IMR-90 (cell line): Measurements from ENCODE around the gene TEAD4. TPM values are rescaled to one million over a fixed set of nuclear protein-coding genes. Genes with fewer than 3 reads are reported as not detected.
A peak's percentile ranks its signal among the peaks of the same experiment; 100 is the strongest.

Experiments
- ATAC-seq: fragments of 200-7000 bp; cut with Tn5 transposase; 2 replicates; pipeline ENCODE4 v1.9.1; 2020; ENCODE audit warnings: low read depth, mild to moderate bottlenecking, moderate library complexity
- BruUV-seq: library from RNA; stranded (reverse); fragments of 400-500 nt; replicated peaks from 2 replicates; lab custom pipeline; 2021; lab: Mats Ljungman, UMichigan
- CTCF ChIA-PET: fragments of 300-600 bp; formaldehyde crosslinking; extraction: SDS; loops from one replicate; lab custom pipeline; 2021; ENCODE audit warnings: antibody characterized with exemption; lab: Yijun Ruan, JAX
- POLR2A ChIA-PET: fragments of 300-600 bp; sonication (Branson Sonifier 250); formaldehyde crosslinking; loops from one replicate; lab custom pipeline; 2022; ENCODE audit warnings: antibody characterized with exemption; ENCODE audit not compliant: unreplicated experiment; lab: Charles Lee
- DNase-seq: peaks from one replicate; pipeline ENCODE4 v3.0.0; 2013
- H2AFZ ChIP-seq: replicated peaks from 2 replicates; pipeline ENCODE3; 2013; ENCODE audit warnings: low read length, mild to moderate bottlenecking; ENCODE audit not compliant: poor library complexity
- H2AK5ac ChIP-seq: 2 replicates; pipeline ENCODE4 v1.6.1; 2013; ENCODE audit warnings: low read depth, low read length, inconsistent platforms
- H2AK9ac ChIP-seq: replicated peaks from 2 replicates; pipeline ENCODE3; 2013; ENCODE audit warnings: mild to moderate bottlenecking, low read depth, low read length, moderate library complexity; ENCODE audit not compliant: poor library complexity
- H2BK120ac ChIP-seq: 2 replicates; pipeline ENCODE4 v1.6.1; 2013; ENCODE audit warnings: low read depth, low read length, inconsistent platforms
- H2BK15ac ChIP-seq: 3 replicates; pipeline ENCODE4 v1.6.1; 2013; ENCODE audit warnings: low read depth, low read length, inconsistent platforms
- H2BK20ac ChIP-seq: 2 replicates; pipeline ENCODE4 v1.6.1; 2013; ENCODE audit warnings: low read depth, mild to moderate bottlenecking, inconsistent platforms, low read length, moderate library complexity
- H2BK5ac ChIP-seq: 2 replicates; pipeline ENCODE4 v1.6.1; 2013; ENCODE audit warnings: mild to moderate bottlenecking, low read depth, low read length, inconsistent platforms; ENCODE audit not compliant: poor library complexity, severe bottlenecking
- H3K14ac ChIP-seq: replicated peaks from 2 replicates; pipeline ENCODE4 v1.6.1; 2013; ENCODE audit warnings: low read depth, low read length, inconsistent platforms
- H3K18ac ChIP-seq: 2 replicates; pipeline ENCODE4 v1.6.1; 2013; ENCODE audit warnings: low read depth, low read length, control low read depth
- H3K23ac ChIP-seq: 2 replicates; pipeline ENCODE4 v1.6.1; 2013; ENCODE audit warnings: low read depth, low read length, inconsistent platforms
- H3K27ac ChIP-seq: 2 replicates; pipeline ENCODE4 v1.5.1; 2013; ENCODE audit warnings: mild to moderate bottlenecking, control low read depth, low read length; ENCODE audit not compliant: insufficient read depth
- H3K27me3 ChIP-seq: 2 replicates; pipeline ENCODE4 v1.6.1; 2013; ENCODE audit warnings: low read length; ENCODE audit not compliant: control insufficient read depth, insufficient read depth
- H3K36me3 ChIP-seq: 2 replicates; pipeline ENCODE4 v1.6.1; 2013; ENCODE audit warnings: low read length, mixed read lengths; ENCODE audit not compliant: control insufficient read depth, insufficient read depth
- H3K4ac ChIP-seq: 2 replicates; pipeline ENCODE4 v1.6.1; 2013; ENCODE audit warnings: low read depth, low read length, inconsistent platforms
- H3K4me1 ChIP-seq: 2 replicates; pipeline ENCODE4 v1.6.1; 2013; ENCODE audit warnings: low read length, mixed read lengths; ENCODE audit not compliant: control insufficient read depth, insufficient read depth
- H3K4me2 ChIP-seq: 2 replicates; pipeline ENCODE4 v1.6.1; 2013; ENCODE audit warnings: low read depth, mild to moderate bottlenecking, control low read depth, low read length, moderate library complexity
- H3K4me3 ChIP-seq: 2 replicates; pipeline ENCODE4 v1.5.1; 2013; ENCODE audit warnings: low read depth, mild to moderate bottlenecking, control low read depth, low read length, moderate library complexity; ENCODE audit not compliant: insufficient read depth
- H3K56ac ChIP-seq: 2 replicates; pipeline ENCODE4 v1.6.1; 2013; ENCODE audit warnings: low read length, inconsistent platforms; ENCODE audit not compliant: insufficient read depth; ENCODE audit errors: extremely low read depth
- H3K79me1 ChIP-seq, 2 experiments: 2 replicates each; pipeline ENCODE4 v1.6.1; 2013; ENCODE audit warnings: low read length in 2 of 2, inconsistent platforms in 1 of 2, low read depth in 1 of 2
- H3K9ac ChIP-seq: 2 replicates; pipeline ENCODE4 v1.6.1; 2013; ENCODE audit warnings: low read depth, low read length, control low read depth
- H3K9me1 ChIP-seq: 2 replicates; pipeline ENCODE4 v1.6.1; 2013; ENCODE audit warnings: low read length, inconsistent platforms; ENCODE audit not compliant: insufficient read depth
- H3K9me3 ChIP-seq: 2 replicates; pipeline ENCODE4 v1.6.1; 2013; ENCODE audit warnings: low read length; ENCODE audit not compliant: control insufficient read depth, insufficient read depth
- H4K20me1 ChIP-seq: 2 replicates; pipeline ENCODE4 v1.6.1; 2013; ENCODE audit warnings: low read length, inconsistent platforms; ENCODE audit not compliant: insufficient read depth
- H4K5ac ChIP-seq: 2 replicates; pipeline ENCODE4 v1.6.1; 2013; ENCODE audit warnings: mild to moderate bottlenecking, low read depth, low read length, control low read depth
- H4K8ac ChIP-seq, 2 experiments: 2 replicates each; pipeline ENCODE4 v1.6.1; 2013; ENCODE audit warnings: low read depth in 2 of 2, low read length in 2 of 2, control low read depth in 1 of 2, inconsistent platforms in 1 of 2
- H4K91ac ChIP-seq: 2 replicates; pipeline ENCODE4 v1.6.1; 2013; ENCODE audit warnings: low read depth, low read length, inconsistent platforms; ENCODE audit not compliant: insufficient read depth
- CEBPB ChIP-seq: IDR thresholded peaks from 2 replicates; pipeline ENCODE4 v1.6.1; 2012; ENCODE audit warnings: low read depth, low read length, improper control_type of control experiment
- MAFK ChIP-seq: IDR thresholded peaks from 2 replicates; pipeline ENCODE4 v1.6.1; 2012; ENCODE audit warnings: low read depth, low read length, improper control_type of control experiment
- MAZ ChIP-seq: IDR thresholded peaks from 2 replicates; pipeline ENCODE4 v1.6.1; 2012; ENCODE audit warnings: low read depth, mild to moderate bottlenecking, low read length, improper control_type of control experiment, moderate library complexity, borderline replicate concordance
- RCOR1 ChIP-seq: IDR thresholded peaks from 2 replicates; pipeline ENCODE4 v1.6.1; 2012; ENCODE audit warnings: mild to moderate bottlenecking, low read length, improper control_type of control experiment; ENCODE audit not compliant: insufficient replicate concordance
- SMC3 ChIP-seq: fragments of 150-350 bp; IDR thresholded peaks from 2 replicates; pipeline ENCODE4 v1.6.1; 2016; ENCODE audit warnings: low read depth, mild to moderate bottlenecking, antibody characterized with exemption, low read length, moderate library complexity
- WGBS, 2 experiments: methylation state at CpG; one replicate each; pipeline versions ENCODE4 v1.1.5 to v1.1.7; 2013; ENCODE audit warnings: missing lambda C conversion rate in 2 of 2; ENCODE audit not compliant: insufficient read length in 1 of 2; ENCODE audit errors: extremely low coverage in 2 of 2; 5-methylcytosine and 5-hydroxymethylcytosine counted together
- dilution Hi-C: fragments of 300-500 bp; cut with HindIII; formaldehyde crosslinking; loops from one replicate; pipeline ENCODE4 v1.14.3; 2018; ENCODE audit warnings: low sequenced_read_pairs; ENCODE audit not compliant: unreplicated experiment
- in situ Hi-C: fragments of 300-500 bp; cut with MboI; formaldehyde crosslinking; loops from 3 replicates; pipeline ENCODE4 v1.14.3; 2019; ENCODE audit warnings: low sequenced_read_pairs, inconsistent platforms, mixed read lengths
- intact Hi-C: fragments of 100-400 bp; cut with micrococcal nuclease; formaldehyde crosslinking; loops from 2 replicates; pipeline ENCODE4 v1.10.0; 2022
- polyA plus RNA-seq, 3 experiments: library from polyadenylated mRNA; depleted of rRNA; stranded (reverse); fragments of >200 nt; gene quantifications; 2 replicates each; pipeline ENCODE4 v1.2.3, GENCODE V29; 2012; ENCODE audit warnings: low replicate concordance in 1 of 3
- total RNA-seq: library from RNA; depleted of rRNA; stranded (reverse); fragments of >200 nt; gene quantifications from 2 replicates; pipeline ENCODE4 v1.2.3, GENCODE V29; 2012
- TF ChIP-seq, protein P1 (sequence below): fragments of 150-350 bp; IDR thresholded peaks from 2 replicates; pipeline ENCODE4 v1.6.1; 2017; ENCODE audit warnings: mild to moderate bottlenecking, antibody characterized with exemption, low read length, low read depth

TEAD4 gene
- total and polyA plus RNA-seq, 2 of the 4 experiments (the other 2 are of a cell fraction) = 8.8 to 24.9 TPM

DNA sequence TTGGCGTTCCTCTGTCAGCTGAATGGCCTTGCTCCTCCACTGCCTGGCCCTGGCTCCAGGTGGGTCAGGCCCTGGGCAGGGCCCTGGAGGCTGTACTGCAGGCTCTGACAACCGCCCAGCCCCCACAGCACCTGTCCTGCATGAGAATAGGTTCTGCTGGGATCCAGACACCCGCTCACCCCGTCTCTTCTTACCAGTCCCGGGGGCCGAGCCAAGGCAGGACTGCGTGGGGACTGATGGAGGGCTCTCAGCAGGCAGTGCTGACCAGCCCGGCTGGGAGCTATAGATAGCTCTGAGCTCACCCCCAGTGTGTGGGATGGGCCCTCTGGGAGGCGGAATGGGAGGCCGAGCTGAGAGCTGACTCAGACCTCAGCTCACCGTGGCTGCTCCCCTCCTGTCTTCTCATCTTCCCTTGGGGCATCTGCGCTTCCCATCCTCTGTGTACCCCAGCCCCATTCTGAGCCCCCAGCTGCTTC is 39.6 kb downstream of the TEAD4 start:
- H2BK15ac ChIP-seq = no peak overlapping the region

More for the DNA sequence above, 39.6 kb downstream of the TEAD4 start:
- peak overlapping the region; percentile 73 for H2AK9ac ChIP-seq
- H3K36me3 ChIP-seq = peaks cover 9% of the 10 kb centered on the region; the same call in 1 of the 2 replicates
- in situ Hi-C loops (no loop called here), intact Hi-C loops (no loop called here), dilution Hi-C loops (no loop called here)
- no peak overlapping the region for H3K4me2 ChIP-seq
- H4K91ac ChIP-seq = no peak overlapping the region
- ATAC-seq (peak; percentile 99), DNase-seq (peak; percentile 88)
- ChIA-PET CTCF (no interaction called here), POLR2A (no interaction called here)
- H3K18ac ChIP-seq = no peak overlapping the region
- peaks cover 8% of the 10 kb centered on the region; the same call in 1 of the 2 replicates for H3K9me1 ChIP-seq
- H3K4me3 ChIP-seq = no peak overlapping the region
- H3K4ac ChIP-seq = no peak overlapping the region
- H4K20me1 ChIP-seq = peaks cover 18% of the 10 kb centered on the region
- H2BK5ac ChIP-seq = no peak overlapping the region
- no peak overlapping the region for H3K27ac ChIP-seq
- H2BK20ac ChIP-seq = no peak overlapping the region
- H2BK120ac ChIP-seq = no peak overlapping the region
- H2AFZ ChIP-seq = peak overlapping the region; percentile 60
- no peaks in the 10 kb centered on the region for H3K9me3 ChIP-seq
- no peak overlapping the region for H4K5ac ChIP-seq
- BruUV-seq = no TSS peak
- H4K8ac ChIP-seq = no peak overlapping the region
- no peak overlapping the region for H3K9ac ChIP-seq
- no peaks in the 10 kb centered on the region for H3K27me3 ChIP-seq
- no peak overlapping the region for H2AK5ac ChIP-seq
- peak; percentile 39; the same call in 1 of the 2 replicates for TF ChIP-seq MAFK
- peak; percentile 77; the same call in 1 of the 2 replicates for TF ChIP-seq MAZ
- TF ChIP-seq SMC3 = no peak
- TF ChIP-seq RCOR1 = peak; percentile 70
- TF ChIP-seq, protein P1, sequence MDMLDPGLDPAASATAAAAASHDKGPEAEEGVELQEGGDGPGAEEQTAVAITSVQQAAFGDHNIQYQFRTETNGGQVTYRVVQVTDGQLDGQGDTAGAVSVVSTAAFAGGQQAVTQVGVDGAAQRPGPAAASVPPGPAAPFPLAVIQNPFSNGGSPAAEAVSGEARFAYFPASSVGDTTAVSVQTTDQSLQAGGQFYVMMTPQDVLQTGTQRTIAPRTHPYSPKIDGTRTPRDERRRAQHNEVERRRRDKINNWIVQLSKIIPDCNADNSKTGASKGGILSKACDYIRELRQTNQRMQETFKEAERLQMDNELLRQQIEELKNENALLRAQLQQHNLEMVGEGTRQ = no peak
- TF ChIP-seq CEBPB = no peak
- H3K4me1 ChIP-seq = peaks cover 7% of the 10 kb centered on the region
- no peak overlapping the region for H3K56ac ChIP-seq
- no peak overlapping the region for H3K14ac ChIP-seq
- WGBS, 2 experiments = 33% methylated on average over 2 of the region's 12 CpGs; no CpG with 5 or more reads in 1 of the 2 experiments
- peaks cover 5 to 33% of the 10 kb centered on the region in 2 experiments; a peak in 3 of 4 replicates for H3K79me1 ChIP-seq
- no peak overlapping the region for H3K23ac ChIP-seq
